ENCODE data around the gene ZDHHC8.

The ZDHHC8 gene

GRCh38 chr22:20137671-20138416 is 6.2 kb downstream of the ZDHHC8 start:
- Mint-ChIP-seq H3K27me3 (no peaks in the 10 kb centered on the region), H3K4me3 (no peak overlapping the region), H3K4me1 (peaks cover 20% of the 10 kb centered on the region), H3K27ac (no peak overlapping the region), H3K9me3 (no peaks in the 10 kb centered on the region), H3K36me3 (peaks cover 7% of the 10 kb centered on the region)
- no peak for ATAC-seq (ENCODE audit: low read depth)
- no peak for DNase-seq (ENCODE audit: low spot score in 2 of 2)

GRCh38 chr22:20138417-20138738 is 6.8 kb downstream of the ZDHHC8 start:
- Mint-ChIP-seq H3K27ac (no peak overlapping the region), H3K4me1 (peaks cover 20% of the 10 kb centered on the region), H3K27me3 (no peaks in the 10 kb centered on the region), H3K4me3 (no peak overlapping the region), H3K9me3 (no peaks in the 10 kb centered on the region), H3K36me3 (peaks cover 7% of the 10 kb centered on the region)
- DNase-seq (ENCODE audit: low spot score in 2 of 2) = no peak
- no peak for ATAC-seq (ENCODE audit: low read depth)

DNA sequence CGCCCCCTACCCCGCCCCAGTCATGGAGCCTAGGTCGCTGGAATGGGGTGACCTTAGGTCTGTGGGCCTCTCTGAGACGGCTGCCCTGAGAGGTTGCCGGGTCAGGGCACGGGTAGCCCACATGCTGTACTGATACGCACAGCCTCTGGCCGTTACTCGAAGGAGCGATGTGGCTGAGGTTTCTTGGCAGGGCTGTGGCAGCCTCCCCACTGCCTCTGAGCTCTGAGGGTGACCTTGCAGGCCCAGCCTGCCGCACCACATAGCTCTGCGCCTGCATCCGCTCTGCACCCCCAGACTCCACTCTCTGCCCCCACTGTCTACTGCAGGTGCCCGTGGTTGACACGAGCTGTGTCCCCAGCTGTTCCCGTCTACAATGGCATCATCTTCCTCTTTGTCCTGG is 7.3 kb downstream of the ZDHHC8 start:
- ATAC-seq (ENCODE audit: low read depth) (no peak), DNase-seq (ENCODE audit: low spot score in 2 of 2) (no peak)
- peaks cover 17% of the 10 kb centered on the region for H3K4me1 Mint-ChIP-seq
- no peak overlapping the region for H3K27ac Mint-ChIP-seq
- no peaks in the 10 kb centered on the region for H3K9me3 Mint-ChIP-seq
- no peaks in the 10 kb centered on the region for H3K27me3 Mint-ChIP-seq
- no peak overlapping the region for H3K4me3 Mint-ChIP-seq
- H3K36me3 Mint-ChIP-seq = peaks cover 7% of the 10 kb centered on the region

DNA sequence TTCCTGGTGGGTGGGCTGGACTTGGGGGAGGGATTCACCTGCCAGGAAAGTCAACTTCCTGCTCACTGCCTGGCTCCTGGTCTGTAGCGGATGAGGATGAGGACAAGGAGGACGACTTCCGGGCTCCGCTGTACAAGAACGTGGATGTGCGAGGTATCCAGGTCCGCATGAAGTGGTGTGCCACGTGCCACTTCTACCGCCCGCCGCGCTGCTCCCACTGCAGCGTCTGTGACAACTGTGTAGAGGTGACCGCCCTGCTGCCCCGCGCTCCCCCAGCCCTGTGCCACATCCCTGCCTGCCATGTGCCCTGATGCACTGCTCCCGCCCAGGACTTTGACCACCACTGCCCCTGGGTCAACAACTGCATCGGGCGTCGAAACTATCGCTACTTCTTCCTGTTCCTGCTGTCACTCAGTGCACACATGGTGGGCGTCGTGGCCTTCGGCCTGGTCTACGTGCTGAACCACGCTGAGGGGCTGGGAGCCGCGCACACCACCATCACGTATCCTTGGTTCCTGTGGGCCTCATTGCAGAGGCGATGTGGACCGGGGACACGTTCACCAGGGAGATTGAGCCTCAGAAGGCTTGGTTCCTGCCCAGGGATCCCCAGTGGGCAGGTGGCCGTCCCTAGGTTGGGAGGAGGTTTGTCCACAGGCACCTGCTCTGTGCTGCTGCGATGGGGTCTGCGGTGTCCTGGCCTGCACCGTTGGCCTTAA is 7.9 kb downstream of the ZDHHC8 start:
- Mint-ChIP-seq H3K27me3 (no peaks in the 10 kb centered on the region), H3K27ac (no peak overlapping the region), H3K36me3 (peaks cover 7% of the 10 kb centered on the region), H3K9me3 (no peaks in the 10 kb centered on the region), H3K4me1 (peaks cover 17% of the 10 kb centered on the region), H3K4me3 (no peak overlapping the region)
- ATAC-seq (ENCODE audit: low read depth) (no peak), DNase-seq (ENCODE audit: low spot score in 2 of 2) (no peak)

DNA sequence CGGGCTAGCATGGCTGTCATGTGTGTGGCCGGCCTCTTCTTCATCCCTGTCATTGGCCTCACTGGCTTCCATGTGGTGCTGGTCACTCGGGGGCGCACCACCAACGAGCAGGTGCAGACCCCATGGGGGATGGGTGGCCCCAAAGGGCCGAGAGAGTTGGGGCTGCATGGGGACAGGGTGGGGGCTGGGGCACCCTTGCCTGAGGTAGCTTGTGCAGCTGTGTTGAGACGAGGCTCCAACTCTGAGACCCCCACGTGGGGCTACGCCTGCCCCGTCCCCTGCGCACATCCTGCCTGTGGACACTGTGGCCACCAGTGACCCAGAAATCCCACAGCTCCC is 8.5 kb downstream of the ZDHHC8 start:
- no peak overlapping the region for H3K4me3 Mint-ChIP-seq
- no peaks in the 10 kb centered on the region for H3K27me3 Mint-ChIP-seq
- ATAC-seq (ENCODE audit: low read depth) (no peak), DNase-seq (ENCODE audit: low spot score in 2 of 2) (no peak)
- H3K27ac Mint-ChIP-seq = no peak overlapping the region
- no peaks in the 10 kb centered on the region for H3K9me3 Mint-ChIP-seq
- peaks cover 16% of the 10 kb centered on the region for H3K4me1 Mint-ChIP-seq
- peaks cover 7% of the 10 kb centered on the region for H3K36me3 Mint-ChIP-seq

DNA sequence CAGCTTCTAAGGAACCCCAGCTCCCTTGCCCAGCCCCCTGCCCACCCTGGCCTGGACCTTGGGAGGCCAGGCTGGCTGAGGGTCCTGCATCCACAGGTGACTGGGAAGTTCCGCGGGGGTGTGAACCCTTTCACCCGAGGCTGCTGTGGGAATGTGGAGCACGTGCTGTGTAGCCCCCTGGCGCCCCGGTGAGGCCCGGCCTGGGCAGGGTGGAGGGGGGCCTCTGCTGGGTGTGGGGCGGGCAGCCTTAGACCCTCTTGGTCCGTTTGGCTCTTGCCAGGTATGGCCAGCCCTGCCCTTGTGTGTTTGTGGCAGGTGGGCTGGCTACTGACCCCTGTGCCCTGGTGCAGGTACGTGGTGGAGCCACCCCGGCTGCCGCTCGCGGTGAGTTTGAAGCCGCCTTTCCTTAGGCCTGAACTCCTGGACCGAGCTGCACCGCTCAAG is 8.9 kb downstream of the ZDHHC8 start:
- DNase-seq (ENCODE audit: low spot score in 2 of 2) (no peak), ATAC-seq (ENCODE audit: low read depth) (no peak)
- no peak overlapping the region for H3K27ac Mint-ChIP-seq
- H3K9me3 Mint-ChIP-seq = no peaks in the 10 kb centered on the region
- H3K4me3 Mint-ChIP-seq = no peak overlapping the region
- H3K36me3 Mint-ChIP-seq = peaks cover 9% of the 10 kb centered on the region
- H3K4me1 Mint-ChIP-seq = peaks cover 12% of the 10 kb centered on the region
- H3K27me3 Mint-ChIP-seq = no peaks in the 10 kb centered on the region

DNA sequence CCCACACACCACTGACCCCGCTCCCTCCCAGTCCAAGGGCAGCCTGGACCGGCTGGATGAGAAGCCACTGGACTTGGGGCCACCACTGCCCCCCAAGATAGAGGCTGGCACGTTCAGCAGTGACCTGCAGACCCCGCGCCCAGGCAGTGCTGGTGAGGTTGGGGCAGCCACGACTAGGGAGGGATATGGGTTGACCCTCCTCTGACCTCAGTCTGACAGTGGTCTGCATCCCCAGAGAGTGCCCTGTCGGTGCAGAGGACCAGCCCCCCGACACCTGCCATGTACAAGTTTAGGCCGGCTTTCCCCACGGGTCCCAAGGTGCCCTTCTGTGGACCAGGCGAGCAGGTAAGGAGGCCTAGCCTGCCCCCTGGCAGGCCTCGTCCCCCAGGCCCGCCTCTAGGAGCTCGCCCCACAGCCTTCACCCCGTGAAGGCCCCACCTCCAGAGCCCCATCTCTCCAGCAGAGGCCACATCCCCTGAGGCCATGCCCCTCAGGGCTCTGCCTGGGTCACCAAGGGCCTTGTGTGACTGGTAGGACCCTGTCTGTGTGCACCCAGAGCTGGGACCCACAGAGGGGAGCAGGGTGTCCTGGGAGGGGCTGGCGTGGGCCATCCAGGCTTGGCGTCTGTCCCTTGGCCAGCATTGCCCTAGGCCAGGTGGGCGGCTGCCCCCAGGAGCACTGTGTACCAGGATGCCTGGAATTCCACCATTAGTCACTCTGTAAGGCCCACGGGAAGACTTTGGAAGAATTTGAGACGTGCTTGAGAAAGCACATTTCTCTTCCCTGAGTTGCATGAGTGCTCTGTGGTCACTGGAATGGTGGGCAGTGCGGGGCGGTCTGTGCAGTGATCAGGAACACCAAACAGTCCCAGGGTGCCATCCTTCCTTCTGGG is 9.8 kb downstream of the ZDHHC8 start:
- DNase-seq (ENCODE audit: low spot score in 2 of 2) = no peak
- H3K4me3 Mint-ChIP-seq = no peak overlapping the region
- H3K4me1 Mint-ChIP-seq = peaks cover 8% of the 10 kb centered on the region
- H3K27me3 Mint-ChIP-seq = no peaks in the 10 kb centered on the region
- peaks cover 11% of the 10 kb centered on the region for H3K36me3 Mint-ChIP-seq
- ATAC-seq (ENCODE audit: low read depth) = no peak
- H3K27ac Mint-ChIP-seq = no peak overlapping the region
- no peaks in the 10 kb centered on the region for H3K9me3 Mint-ChIP-seq

GRCh38 chr22:20142711-20143621 is 11.4 kb downstream of the ZDHHC8 start:
- H3K4me1 Mint-ChIP-seq = peaks cover 2% of the 10 kb centered on the region
- H3K27ac Mint-ChIP-seq = no peak overlapping the region
- no peak for DNase-seq (ENCODE audit: low spot score in 2 of 2)
- no peak for ATAC-seq (ENCODE audit: low read depth)
- peaks cover 11% of the 10 kb centered on the region for H3K36me3 Mint-ChIP-seq
- H3K27me3 Mint-ChIP-seq = no peaks in the 10 kb centered on the region
- no peaks in the 10 kb centered on the region for H3K9me3 Mint-ChIP-seq
- H3K4me3 Mint-ChIP-seq = no peak overlapping the region

DNA sequence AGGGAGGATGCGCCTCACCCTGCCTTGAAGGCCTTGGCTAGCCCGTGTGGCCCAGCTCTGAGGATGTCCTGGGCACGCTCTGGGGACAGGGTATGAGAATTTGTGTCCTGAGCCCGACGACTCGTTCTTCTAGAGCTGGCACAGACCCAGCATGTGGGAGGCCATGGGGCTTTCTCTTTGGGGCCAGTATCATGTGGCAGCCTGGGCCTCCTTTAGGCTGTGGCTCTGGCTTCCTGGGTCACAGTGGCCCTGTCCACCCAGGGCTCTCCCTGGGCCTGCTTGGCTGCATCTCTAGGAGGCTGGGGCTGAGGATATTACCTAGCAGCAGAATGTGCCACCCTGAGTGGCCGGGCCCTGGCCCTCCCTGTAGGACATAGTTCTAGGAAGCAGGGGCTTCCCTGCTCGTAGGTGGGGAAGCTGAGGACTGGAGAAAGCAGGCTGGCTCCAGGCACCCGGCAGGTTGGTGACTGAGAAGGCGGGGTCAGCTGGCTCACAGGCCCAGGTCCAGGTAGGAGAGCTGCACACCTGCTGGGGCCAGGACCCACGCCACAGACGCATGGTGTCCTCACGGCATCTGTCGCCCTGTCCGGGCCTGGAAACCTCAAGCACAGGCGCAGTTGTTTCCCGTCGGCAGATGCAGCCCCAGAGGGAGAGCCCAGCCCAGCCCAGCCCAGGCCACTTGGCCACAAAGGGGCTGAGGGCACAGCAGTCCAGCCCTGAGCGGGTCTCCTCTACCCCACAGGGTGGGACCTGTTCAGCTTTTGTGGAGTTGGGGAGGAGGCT is 12.5 kb downstream of the ZDHHC8 start:
- no peaks in the 10 kb centered on the region for H3K9me3 Mint-ChIP-seq
- no peak overlapping the region for H3K4me3 Mint-ChIP-seq
- H3K4me1 Mint-ChIP-seq = peaks cover 2% of the 10 kb centered on the region
- peaks cover 11% of the 10 kb centered on the region for H3K36me3 Mint-ChIP-seq
- no peak for DNase-seq (ENCODE audit: low spot score in 2 of 2)
- ATAC-seq (ENCODE audit: low read depth) = no peak
- no peak overlapping the region for H3K27ac Mint-ChIP-seq
- H3K27me3 Mint-ChIP-seq = no peaks in the 10 kb centered on the region

- ATAC-seq (ENCODE audit: low read depth) = no peak
- Mint-ChIP-seq H3K36me3 (peaks cover 3% of the 10 kb centered on the region), H3K4me3 (no peak overlapping the region), H3K4me1 (no peaks in the 10 kb centered on the region), H3K27me3 (no peaks in the 10 kb centered on the region), H3K9me3 (no peaks in the 10 kb centered on the region), H3K27ac (no peak overlapping the region)
- no peak for DNase-seq (ENCODE audit: low spot score in 2 of 2)
These were observed 13.7 kb downstream of the ZDHHC8 start for GRCh38 chr22:20145206-20145831.

- H3K4me3 Mint-ChIP-seq = no peak overlapping the region
- no peaks in the 10 kb centered on the region for H3K9me3 Mint-ChIP-seq
- DNase-seq (ENCODE audit: low spot score in 2 of 2) (no peak), ATAC-seq (ENCODE audit: low read depth) (no peak)
- no peaks in the 10 kb centered on the region for H3K27me3 Mint-ChIP-seq
- H3K27ac Mint-ChIP-seq = no peak overlapping the region
- peaks cover 3% of the 10 kb centered on the region for H3K36me3 Mint-ChIP-seq
- no peaks in the 10 kb centered on the region for H3K4me1 Mint-ChIP-seq
These were observed 14.2 kb downstream of the ZDHHC8 start for GRCh38 chr22:20145832-20146223.

DNA sequence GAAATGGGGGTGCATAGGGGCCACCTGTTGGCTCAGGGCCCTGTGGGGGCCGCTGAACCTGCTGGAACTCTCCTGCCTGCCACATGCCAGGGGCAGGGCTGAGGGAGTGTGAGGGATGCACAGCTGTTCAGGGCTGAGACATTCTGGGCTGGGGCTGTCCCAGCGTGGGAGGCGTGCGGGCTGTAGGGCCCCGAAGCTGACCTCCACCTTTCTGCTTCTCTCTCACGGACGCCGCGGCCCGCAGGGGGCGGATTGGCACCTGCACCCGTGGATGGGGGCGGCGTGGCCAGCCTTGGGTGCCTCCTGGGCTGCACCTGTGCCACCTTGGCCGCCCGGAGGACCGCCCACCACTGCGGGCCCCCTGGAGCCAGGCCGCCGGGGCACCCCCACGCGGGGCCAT is 15.2 kb downstream of the ZDHHC8 start:
- Mint-ChIP-seq H3K27ac (peak overlapping the region; percentile 58), H3K36me3 (peaks cover 3% of the 10 kb centered on the region), H3K4me1 (no peaks in the 10 kb centered on the region), H3K27me3 (no peaks in the 10 kb centered on the region), H3K9me3 (no peaks in the 10 kb centered on the region), H3K4me3 (no peak overlapping the region)
- DNase-seq (ENCODE audit: low spot score in 2 of 2) (no peak), ATAC-seq (ENCODE audit: low read depth) (peak; percentile 22)
